ENCODE measurements around the gene SLC13A5. TPM values are rescaled to one million over a fixed set of nuclear protein-coding genes. Genes with fewer than 3 reads are reported as not detected.

The SLC13A5 gene
- total and polyA plus RNA-seq, 11 donors, result 0.06 to 0.72 TPM; not detected in 9

GRCh38 chr17:6683081-6683684, 30.0 kb downstream of the SLC13A5 start:
- ATAC-seq (no peak), DNase-seq (no peak)
- Histone ChIP-seq H3K36me3 (no peaks in the 10 kb centered on the region), H3K27ac (no peak overlapping the region), H3K9me3 (no peaks in the 10 kb centered on the region), H3K4me3 (no peak overlapping the region), H3K27me3 (peaks cover 0 to 22% (median 5%) of the 10 kb centered on the region in 9 donors), H3K4me1 (no peaks in the 10 kb centered on the region)
- TF ChIP-seq CTCF (IDR thresholded peaks at IDR 0.05), result no peak
- no peak for TF ChIP-seq POLR2A (IDR thresholded peaks at IDR 0.05)
- intact Hi-C loops (cut with DNase I), result no loop called here
- whole genome bisulfite sequencing, 4 donors, result 91 to 94% (median 92%) methylated on average over 3 of the region's 3 CpGs

- H3K36me3 ChIP-seq, result no peaks in the 10 kb centered on the region
- H3K27ac ChIP-seq, result no peak overlapping the region
- ATAC-seq, result no peak
- WGBS, 4 donors, result 87 to 91% (median 87%) methylated on average over 4 of the region's 4 CpGs
- no peak overlapping the region for H3K4me3 ChIP-seq
- no peak for TF ChIP-seq CTCF (IDR thresholded peaks at IDR 0.05)
- TF ChIP-seq POLR2A (IDR thresholded peaks at IDR 0.05), result no peak
- no peaks in the 10 kb centered on the region for H3K9me3 ChIP-seq
- intact Hi-C loops (cut with DNase I), result no loop called here
- no peak for DNase-seq
- H3K4me1 ChIP-seq, result no peaks in the 10 kb centered on the region
- peaks cover 0 to 30% (median 5%) of the 10 kb centered on the region in 9 donors for H3K27me3 ChIP-seq
Measured at GRCh38 chr17:6682339-6682738, 30.8 kb downstream of the SLC13A5 start.

DNA sequence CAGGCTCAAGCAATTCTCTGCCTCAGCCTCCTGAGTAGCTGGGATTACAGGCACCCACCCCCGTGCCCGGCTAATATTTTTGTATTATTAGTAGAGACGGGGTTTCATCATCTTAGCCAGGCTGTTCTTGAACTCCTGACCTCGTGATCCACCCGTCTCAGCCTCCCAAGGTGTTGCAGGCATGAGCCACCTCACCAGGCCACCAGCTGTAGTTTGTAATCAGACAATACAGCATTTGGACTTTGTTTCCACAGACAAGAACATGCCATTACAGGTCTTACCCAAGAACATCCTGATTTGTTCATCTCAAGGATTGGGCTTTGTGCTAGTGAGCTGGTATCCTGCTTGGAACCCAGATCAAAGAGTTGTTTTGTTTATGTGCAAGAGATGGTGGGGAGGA, 31.5 kb downstream of the SLC13A5 start:
- Histone ChIP-seq H3K4me3 (no peak overlapping the region), H3K9me3 (no peaks in the 10 kb centered on the region), H3K4me1 (no peaks in the 10 kb centered on the region), H3K36me3 (no peaks in the 10 kb centered on the region), H3K27me3 (peaks cover 0 to 37% (median 5%) of the 10 kb centered on the region in 9 donors), H3K27ac (no peak overlapping the region)
- intact Hi-C loops (cut with DNase I), result no loop called here
- TF ChIP-seq CTCF (IDR thresholded peaks at IDR 0.05), result no peak
- no peak for TF ChIP-seq POLR2A (IDR thresholded peaks at IDR 0.05)
- no peak for DNase-seq
- no peak for ATAC-seq
- 69 to 86% (median 83%) methylated on average over 5 of the region's 5 CpGs for WGBS, 4 donors

- TF ChIP-seq CTCF (IDR thresholded peaks at IDR 0.05) (no peak), POLR2A (IDR thresholded peaks at IDR 0.05) (no peak)
- no peak overlapping the region for H3K4me3 ChIP-seq
- H3K4me1 ChIP-seq, result no peaks in the 10 kb centered on the region
- intact Hi-C loops (cut with DNase I), result no loop called here
- DNase-seq, result no peak
- no peak for ATAC-seq
- peaks cover 0 to 41% (median 5%) of the 10 kb centered on the region in 9 donors for H3K27me3 ChIP-seq
- no peaks in the 10 kb centered on the region for H3K36me3 ChIP-seq
- WGBS, 4 donors, result 58 to 70% (median 61%) methylated on average over 4 of the region's 4 CpGs
- H3K9me3 ChIP-seq, result no peaks in the 10 kb centered on the region
- no peak overlapping the region for H3K27ac ChIP-seq
Measured at GRCh38 chr17:6681176-6681575, 32.0 kb downstream of the SLC13A5 start.

All from heart left ventricle (tissue), 16 donors.